Kidney epithelial cell (primary cell): ENCODE results near the gene SHH. TPM values are rescaled to one million over a fixed set of nuclear protein-coding genes. Genes with fewer than 3 reads are reported as not detected.

Experiments used
- DNase-seq: peaks from one replicate; pipeline ENCODE4 v3.0.0-alpha.2; 2010; ENCODE audit warnings: low read depth
- H3K27me3 ChIP-seq: 2 replicates; pipeline ENCODE4 v1.6.0; 2011; ENCODE audit warnings: low read length; ENCODE audit not compliant: control insufficient read depth, insufficient read depth
- H3K36me3 ChIP-seq: 2 replicates; pipeline ENCODE4 v1.5.1; 2011; ENCODE audit warnings: low read length; ENCODE audit not compliant: control insufficient read depth, insufficient read depth
- H3K4me3 ChIP-seq: 2 replicates; pipeline ENCODE4 v1.5.1; 2011; ENCODE audit warnings: low read depth, mild to moderate bottlenecking, control low read depth, low read length
- CTCF ChIP-seq: IDR thresholded peaks from 2 replicates; pipeline ENCODE4 v1.5.1; 2011; ENCODE audit warnings: mild to moderate bottlenecking, moderate library complexity, low read length, control low read depth, inconsistent platforms; ENCODE audit not compliant: insufficient read depth, poor library complexity, severe bottlenecking
- total RNA-seq: library from RNA; depleted of rRNA; stranded (reverse); fragments of >200 nt; gene quantifications from 2 replicates; pipeline ENCODE4 v1.2.3, GENCODE V29; 2015

The SHH gene
- total RNA-seq, 1 donor from 2014 or later: 2.8 TPM

GRCh38 chr7:155778349-155778748 is 33.9 kb downstream of the SHH start:
- H3K27me3 ChIP-seq: no peaks in the 10 kb centered on the region
- H3K36me3 ChIP-seq: peaks cover 1% of the 10 kb centered on the region
- no peak for TF ChIP-seq CTCF
- DNase-seq: no peak
- no peak overlapping the region for H3K4me3 ChIP-seq

- Histone ChIP-seq H3K4me3 (no peak overlapping the region), H3K36me3 (peaks cover 1% of the 10 kb centered on the region), H3K27me3 (no peaks in the 10 kb centered on the region)
- no peak for DNase-seq
- no peak for TF ChIP-seq CTCF
Measured at GRCh38 chr7:155776606-155777005, 35.7 kb downstream of the SHH start.

- DNase-seq: no peak
- H3K4me3 ChIP-seq: no peak overlapping the region
- no peaks in the 10 kb centered on the region for H3K36me3 ChIP-seq
- no peak for TF ChIP-seq CTCF
- no peaks in the 10 kb centered on the region for H3K27me3 ChIP-seq
Measured at GRCh38 chr7:155775691-155776090, 36.6 kb downstream of the SHH start.

GRCh38 chr7:155774947-155775346 is 37.3 kb downstream of the SHH start:
- Histone ChIP-seq H3K27me3 (no peaks in the 10 kb centered on the region), H3K4me3 (no peak overlapping the region), H3K36me3 (no peaks in the 10 kb centered on the region)
- TF ChIP-seq CTCF: no peak
- DNase-seq: no peak

- H3K27me3 ChIP-seq: no peaks in the 10 kb centered on the region
- no peaks in the 10 kb centered on the region for H3K36me3 ChIP-seq
- DNase-seq: no peak
- no peak overlapping the region for H3K4me3 ChIP-seq
- no peak for TF ChIP-seq CTCF
Measured at GRCh38 chr7:155773531-155773930, 38.7 kb downstream of the SHH start.

GRCh38 chr7:155770241-155770640 is 42.0 kb downstream of the SHH start:
- Histone ChIP-seq H3K4me3 (no peak overlapping the region), H3K27me3 (no peaks in the 10 kb centered on the region), H3K36me3 (peaks cover 3% of the 10 kb centered on the region)
- no peak for DNase-seq
- no peak for TF ChIP-seq CTCF
